HG03571 (cell line): Measurements from ENCODE around the gene HOXD12.

Source experiments
- ATAC-seq: cut with Tn5 transposase; IDR thresholded peaks from one replicate; pipeline ENCODE4 v1.9.1; 2021; ENCODE audit not compliant: unreplicated experiment

Gene HOXD12

DNA sequence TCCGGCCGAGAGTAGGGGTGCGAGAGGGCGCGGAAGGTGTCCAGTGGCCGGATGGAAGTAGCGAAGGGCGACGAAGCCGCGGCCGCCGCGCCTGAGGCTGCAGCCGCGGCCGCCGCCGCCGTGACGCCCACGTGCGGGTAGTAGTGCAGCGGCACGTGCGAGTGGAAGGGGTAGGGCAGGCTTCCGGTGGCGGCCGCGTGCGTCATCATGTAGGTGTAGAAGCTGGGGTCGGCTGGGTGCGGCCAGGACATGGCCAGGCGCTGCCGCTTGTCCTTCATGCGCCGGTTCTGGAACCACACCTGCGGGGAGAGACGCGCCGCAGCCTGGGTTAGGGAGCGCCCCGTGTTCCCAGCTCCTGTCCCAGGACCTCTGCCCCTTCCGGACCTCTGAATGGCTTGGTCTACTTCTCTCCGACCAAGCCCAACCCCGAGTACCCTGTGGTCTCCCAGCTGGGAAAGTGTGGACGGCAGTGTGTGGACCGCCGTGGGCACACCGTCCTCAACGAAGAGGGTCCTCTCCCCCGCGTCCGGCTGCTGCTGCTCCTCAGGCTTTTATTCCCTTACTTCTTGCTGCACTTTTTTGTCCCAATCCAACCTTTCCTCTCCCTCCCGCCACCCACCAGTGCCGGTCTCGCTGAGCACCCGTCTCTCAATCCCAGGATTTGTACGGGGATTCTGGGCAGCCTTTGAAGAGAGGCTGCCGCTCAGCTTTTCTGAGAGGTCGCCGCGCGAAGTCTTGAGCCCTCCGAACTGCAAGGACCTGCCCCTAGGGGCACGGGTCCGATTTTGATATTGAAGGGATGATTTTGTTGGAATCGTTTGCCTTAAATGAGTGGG lies 18.8 kb upstream of the HOXD12 start:
- no peak for ATAC-seq

DNA sequence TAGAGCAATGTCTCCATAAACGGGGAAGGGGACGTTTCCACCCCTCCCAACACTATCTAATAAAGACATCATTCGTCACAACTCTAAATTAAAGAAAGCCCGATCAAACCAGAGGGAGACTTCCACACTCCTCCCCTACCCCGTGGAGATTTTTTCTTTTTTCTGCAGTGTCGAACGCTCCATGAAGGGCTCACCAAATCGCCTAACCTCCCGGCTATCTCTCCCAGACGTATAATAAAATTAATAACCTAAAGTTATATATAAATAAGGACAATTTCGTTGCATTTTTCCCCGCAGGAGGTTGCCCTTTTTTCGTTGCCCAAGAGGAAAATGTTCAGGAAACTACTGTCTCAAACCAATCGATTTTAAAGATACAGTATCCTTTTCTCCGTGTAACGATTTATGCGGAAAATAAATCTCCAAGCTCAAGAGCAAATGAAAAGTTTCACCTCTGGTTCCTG lies 18.2 kb upstream of the HOXD12 start:
- no peak for ATAC-seq

DNA sequence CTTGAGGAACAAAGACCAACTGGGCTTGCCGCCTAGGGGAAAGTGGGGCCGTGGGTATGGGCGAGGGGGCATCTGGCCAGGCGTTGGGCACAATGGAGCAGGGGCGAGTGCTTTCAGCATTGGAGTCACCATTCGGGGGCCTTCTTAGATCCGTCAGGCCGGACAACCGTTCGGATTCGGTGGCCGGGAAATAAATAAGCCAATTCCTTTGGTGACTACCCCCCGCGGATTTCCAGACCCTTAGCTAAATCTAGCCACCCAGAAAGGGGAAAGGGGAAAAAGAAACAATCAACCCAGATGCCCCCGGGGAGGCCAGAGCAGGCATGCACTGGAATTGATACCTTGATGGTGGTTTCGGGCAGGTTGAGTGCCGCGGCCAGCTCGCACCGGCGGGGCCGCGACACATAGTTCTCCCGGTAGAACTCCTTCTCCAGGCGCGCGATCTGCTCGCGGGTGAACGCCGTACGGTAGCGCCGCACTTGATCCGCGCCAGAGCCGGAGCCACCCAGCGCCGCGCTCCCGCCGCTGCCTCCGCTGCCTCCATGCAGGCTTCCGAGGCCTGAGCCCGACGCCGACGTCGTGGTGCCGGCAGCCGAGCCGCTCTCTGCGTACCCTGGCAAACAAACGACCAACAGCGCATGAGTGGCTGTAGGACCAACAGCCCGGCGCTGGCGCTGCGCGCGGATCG lies 17.6 kb upstream of the HOXD12 start:
- no peak for ATAC-seq

DNA sequence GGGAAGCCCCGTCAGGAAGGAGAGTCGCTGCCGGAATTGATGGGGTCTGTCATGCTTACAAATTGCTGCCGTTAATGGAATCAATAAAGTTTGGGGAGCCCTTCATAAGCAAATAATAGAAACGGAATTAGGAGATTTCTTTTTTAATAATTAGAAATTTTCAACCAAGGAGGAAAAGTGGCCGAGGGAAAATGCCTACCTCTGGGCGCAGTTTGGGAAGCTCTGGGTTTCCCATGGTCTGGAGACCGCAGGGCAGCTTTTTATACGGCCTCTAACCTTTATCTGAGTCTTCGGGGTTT lies 17.1 kb upstream of the HOXD12 start:
- no peak for ATAC-seq

DNA sequence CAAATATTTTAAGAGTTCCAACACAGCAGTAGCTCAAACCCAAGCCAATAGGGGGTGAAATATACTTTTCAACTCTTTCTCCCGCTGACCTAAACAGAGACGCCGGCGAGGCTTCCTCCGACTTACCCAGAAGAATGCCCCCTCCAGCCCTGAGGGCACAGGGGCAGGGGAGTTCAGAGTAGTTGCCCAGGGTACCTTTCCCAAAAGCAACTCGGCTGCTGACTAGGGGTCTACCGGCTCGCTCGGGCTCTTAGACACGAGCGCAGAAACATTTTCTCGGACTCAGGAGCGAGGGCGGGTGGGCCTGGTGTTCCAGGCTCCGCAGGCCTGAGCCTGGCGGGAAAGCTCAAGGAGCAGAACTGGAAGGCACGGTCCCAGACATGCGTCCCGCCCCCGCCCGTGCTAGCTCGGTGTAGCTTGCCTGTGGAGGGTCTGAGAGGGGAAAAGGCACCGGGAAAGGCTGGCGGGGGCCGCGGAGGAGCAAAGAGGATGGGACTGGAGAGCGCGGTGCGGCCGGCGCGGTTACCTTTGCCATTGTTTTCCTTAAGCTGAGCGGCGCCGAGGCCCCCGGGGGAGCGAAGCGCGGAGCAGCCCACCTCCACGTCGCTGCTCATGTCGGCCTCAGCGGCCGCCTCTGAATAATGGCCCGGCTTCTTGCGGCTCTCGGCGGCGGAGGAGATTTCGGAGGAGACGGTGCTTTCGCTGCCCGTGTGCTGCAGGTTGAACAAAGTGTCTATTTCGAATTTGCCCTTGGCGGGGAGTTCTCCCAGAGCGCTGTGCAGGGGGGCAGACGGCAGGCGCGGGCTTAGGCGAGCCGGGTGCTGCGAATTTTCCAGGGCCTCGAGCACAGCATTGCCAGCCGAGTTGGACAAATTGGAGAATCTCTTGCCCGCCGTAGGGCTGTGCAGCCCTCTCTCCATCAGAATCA lies 16.5 kb upstream of the HOXD12 start:
- no peak for ATAC-seq

DNA sequence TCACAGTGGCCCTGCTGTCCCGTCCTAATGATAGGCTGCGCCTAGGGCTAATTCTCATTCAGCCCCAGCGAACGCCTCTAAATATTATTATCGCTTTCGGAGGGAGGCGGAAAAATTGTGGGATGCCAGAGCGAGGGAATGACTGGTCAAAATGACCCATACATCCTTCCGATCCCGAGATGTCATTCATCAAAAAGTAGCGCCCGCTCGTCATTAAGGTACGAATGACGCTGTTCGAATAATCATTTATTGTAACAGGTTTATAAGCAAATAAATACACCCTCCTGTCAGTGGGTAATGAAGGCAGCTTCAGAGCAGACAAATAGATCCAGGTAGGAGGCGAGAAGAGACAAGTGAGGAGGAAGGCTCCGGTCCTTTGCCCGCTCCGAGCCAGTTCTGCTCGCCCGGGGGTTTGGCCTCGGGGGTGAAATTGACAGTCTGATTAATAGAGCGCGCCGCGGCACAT lies 15.8 kb upstream of the HOXD12 start, which contains the start of gene EVX2:
Gene EVX2 (minus strand): TSS at position 167 of the 466 bp plus-strand sequence. CDS start 186 bp downstream, outside the sequence.
- no peak for ATAC-seq

DNA sequence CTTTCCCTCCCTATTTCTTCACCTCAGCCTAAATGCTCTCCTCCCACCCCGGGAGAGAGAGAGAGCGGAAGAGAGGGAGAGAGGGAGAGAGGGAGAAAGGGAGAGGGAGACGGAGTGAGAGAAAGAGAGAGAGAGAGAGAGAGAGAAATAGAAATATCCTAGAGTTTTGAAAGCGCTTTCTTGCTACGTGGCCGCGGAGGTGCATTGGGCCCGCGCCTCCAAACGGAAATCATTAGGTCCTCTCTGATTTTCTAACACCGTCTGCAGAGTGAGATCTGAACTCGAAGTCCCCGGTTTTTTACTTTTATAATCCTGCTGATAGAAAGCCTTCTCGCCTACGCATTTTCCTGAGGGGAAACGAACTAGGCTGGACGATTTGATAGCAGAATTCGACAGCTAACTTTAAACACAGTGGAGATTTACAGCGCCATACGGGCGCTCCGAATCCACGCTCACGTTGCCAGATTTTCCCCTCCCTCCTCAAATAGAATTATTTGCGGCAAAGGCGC lies 14.9 kb upstream of the HOXD12 start:
- no peak for ATAC-seq

DNA sequence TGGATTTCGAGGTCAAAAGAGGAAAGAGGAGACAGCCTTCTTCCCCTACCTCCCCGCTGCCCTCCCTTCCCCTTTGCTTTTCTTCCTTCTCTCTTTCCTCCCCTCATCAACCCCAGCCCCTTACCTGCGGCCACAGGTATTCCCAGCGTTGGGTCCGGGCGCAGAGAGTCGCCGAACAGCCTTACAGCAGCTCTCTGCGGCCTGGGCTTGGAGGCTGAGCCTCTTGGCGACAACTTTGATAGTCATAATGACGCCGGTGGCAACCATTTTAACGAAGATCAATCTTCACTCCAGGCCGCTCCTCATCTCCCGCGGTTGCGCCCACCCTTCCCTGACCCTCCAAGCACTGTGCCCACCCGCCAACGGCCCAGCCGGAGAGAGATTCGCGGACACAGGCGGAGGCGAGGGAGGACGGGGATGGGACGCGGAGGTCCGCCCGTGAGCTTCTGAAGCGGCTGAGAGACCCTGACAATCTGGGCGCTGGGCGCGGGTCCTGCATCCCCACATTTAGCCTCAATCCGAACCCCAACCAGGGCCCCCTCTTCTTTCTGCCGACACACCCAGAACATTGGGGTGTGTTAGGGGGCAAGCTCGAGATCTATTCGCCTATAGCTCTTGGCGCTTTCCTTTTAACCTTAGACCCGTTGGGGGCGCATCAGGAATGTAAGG lies 14.3 kb upstream of the HOXD12 start:
- no peak for ATAC-seq

DNA sequence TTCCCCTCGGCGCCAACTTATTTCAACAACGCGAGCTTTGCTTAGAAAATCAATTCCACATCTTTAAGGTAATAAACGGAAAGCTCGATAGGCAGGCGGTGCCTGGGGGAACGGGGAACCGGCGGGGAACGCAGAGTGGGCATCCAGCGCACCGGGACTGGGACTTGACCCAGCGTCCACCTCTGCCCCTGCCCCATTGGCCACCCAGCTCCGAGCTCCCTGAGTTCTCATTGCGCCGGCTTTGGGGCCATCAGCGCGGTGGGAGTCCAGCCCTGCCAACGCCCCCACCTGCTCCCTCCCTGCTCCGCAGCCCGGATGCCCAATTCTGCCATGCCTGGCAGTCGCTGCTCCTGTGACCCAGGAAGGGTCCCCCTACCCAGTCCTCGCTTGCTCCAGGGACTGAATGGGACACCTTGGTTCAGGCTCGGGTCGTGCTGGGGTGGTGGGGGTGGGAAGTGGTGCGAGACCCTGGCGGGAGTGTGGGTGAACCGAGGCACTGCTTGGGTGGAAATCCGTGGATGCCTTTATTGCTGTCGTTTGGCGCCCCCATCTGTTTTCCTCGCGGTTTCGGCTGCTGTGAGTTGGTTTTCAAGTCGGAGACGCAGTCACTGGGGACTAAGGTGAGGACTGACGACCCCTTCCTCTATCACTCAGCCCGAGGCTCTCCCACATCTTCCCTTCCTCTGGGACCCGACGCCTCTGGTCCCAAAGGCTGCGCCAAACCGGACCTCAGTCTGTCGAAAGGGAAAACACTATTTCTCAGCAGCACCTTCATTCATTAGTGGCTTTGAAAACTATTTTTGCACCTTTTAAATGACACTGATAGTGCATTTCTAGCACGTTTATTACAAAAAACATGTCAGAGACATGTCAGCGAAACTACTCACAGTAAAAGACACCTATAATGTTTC lies 13.5 kb upstream of the HOXD12 start:
- no peak for ATAC-seq

DNA sequence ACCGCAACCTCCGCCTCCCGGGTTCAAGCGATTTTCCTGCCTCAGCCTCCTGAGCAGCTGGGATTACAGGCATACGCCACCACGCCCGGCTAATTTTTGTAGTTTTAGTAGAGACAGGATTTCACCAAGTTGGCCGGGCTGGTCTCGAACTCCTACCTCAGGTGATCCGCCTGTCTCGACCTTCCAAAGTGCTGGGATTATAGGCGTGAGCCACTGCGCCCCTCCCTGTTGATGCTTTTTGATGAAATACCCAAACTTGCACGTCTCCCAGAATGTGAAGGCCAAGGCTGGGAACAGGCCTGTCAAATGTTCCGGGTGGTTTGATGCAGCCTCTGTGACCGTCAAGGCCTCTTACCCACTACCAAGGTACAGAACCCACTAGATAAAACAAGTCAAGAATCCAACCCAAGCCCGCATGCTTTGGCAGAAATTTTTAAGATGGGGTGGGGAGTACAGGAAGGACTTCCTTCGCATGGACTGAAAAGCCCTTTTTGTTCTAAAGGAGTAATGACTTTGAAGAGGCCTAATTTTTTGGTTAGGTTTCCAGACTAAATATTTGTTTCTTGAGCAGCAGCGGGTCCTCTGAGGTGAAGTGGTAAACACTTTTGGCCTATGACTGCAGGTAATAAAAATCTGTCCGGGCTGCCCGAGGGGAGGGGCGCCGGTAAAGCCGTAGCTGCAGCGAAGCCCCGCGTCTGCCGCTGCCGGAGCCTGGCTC lies 12.1 kb upstream of the HOXD12 start:
- no peak for ATAC-seq

DNA sequence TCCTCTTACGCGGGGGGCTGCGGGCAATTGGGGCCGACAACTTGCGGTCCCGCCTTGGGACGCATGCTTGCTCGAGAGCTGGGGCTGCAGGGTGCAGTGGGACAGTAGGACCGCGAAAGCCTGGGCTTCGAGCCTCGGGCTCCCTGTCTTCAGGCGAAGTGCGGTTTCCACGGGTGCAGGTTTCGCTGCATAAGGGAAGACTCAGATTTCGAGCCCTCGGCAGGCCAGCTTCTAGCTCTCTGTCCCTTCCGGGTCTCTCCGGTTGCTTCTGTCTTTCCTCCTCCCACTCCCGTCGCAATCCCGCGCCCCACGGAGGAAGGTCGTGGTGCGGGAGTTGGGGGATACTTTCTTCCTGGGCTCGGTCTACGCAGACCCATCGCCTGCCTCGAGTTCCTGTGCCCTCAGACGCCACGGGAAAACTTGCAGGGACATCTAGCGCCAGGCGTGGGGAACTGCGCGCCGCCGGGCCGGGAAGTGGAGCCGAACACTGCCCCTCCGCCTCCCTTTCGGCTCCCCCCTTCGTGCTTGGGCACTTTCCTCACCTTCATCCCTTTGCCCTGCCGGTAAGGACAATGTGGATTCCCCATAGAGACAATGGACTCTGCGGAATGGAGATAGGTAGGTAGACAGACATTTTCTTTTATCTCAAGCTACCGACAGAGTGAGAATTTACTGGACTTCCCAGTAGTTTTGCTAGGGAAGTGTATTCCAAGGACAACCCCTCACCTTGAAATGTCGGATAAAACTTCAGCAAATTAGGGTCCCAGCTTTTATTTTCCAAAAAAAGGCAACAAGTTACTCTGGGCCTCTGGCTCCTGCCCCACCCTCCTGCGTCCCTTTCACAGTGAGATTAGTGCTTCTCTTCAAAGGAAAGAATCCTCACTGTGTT lies 11.3 kb upstream of the HOXD12 start:
- no peak for ATAC-seq

DNA sequence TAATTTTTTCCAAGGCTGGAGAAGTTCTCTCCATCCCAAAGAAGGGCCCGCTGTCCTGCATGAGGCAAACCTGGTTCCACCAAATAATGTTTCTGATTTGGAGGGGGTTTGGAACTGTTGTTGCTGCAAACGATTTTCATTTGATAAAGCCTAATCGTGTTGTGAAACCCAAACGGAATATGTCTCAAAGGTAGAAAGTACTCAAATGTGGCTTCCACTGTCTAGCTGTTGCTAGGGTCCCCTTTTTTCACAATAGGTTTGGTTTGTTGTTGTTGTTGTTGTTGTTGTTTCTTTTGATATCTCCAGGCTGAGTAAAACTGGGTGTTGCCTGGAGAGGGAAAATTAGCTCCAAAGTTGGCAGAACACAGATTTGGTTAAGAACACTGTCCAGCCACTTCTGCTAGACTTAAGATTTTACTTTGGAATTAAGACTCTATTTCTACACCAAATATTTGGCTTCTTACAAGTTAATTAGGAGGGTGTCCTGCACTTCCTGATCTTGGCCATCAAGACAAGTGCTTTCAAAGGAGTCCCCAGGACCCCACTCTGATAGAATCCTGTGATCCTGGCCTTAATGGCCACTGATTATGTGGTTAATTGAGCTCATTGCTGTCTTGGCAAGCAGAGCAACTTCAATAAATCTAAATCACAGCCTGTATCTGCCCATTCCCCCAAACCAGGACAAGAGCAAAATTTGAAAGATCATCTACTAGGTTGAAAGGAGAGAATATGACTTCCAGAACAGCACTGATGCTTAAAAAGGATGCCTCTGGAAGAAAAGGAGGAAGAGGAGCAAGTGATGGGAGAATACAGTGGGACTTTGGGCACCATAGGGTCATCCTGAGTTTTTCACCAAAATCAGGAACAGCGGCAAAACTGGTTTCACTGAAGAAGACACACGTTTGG lies 10.4 kb upstream of the HOXD12 start:
- no peak for ATAC-seq

DNA sequence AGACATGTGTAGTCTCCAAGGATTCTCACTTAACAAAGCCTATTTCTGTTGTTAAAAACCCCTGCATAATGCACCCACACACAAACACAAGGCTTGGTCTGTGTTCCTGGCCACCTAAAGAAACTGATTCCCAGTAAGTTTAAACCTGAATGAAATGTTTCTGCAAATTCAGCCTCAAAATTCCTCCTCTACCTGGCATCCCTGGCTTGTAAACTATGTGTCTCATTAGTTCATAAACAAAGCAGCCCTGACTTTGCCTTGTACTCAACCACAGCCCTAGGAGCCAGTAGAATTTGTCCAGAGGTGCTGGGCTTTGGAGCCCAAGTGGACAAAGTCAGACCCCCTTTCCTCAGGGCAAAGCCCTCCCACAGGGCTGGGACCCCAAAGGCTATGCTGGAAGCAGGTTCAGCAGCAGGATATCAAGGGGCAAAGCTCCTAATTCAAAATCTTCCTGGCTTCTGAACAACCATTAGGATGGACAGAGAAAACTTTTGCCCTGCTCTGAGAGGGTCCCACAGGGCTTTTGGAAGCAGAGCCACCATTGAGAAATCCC lies 9.7 kb upstream of the HOXD12 start:
- no peak for ATAC-seq

DNA sequence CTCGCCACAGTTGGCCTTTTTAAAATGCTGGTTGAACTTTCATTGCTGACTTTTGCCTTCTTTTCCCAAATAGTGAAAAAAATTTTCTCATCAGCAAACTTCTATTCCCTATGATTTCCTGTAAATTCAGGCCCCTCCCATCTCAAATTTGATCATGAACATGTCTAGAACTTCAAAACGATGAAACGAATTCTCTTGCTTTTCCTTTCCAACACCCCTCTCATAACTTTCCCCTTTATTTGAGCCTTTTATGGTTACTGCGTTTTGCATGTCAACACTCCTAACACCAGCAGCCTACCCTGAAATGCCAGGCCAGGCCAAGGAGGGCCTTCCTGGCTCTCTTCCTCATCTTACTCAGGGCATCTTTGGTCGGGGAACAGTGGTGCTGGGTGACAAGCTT lies 8.7 kb upstream of the HOXD12 start:
- no peak for ATAC-seq

DNA sequence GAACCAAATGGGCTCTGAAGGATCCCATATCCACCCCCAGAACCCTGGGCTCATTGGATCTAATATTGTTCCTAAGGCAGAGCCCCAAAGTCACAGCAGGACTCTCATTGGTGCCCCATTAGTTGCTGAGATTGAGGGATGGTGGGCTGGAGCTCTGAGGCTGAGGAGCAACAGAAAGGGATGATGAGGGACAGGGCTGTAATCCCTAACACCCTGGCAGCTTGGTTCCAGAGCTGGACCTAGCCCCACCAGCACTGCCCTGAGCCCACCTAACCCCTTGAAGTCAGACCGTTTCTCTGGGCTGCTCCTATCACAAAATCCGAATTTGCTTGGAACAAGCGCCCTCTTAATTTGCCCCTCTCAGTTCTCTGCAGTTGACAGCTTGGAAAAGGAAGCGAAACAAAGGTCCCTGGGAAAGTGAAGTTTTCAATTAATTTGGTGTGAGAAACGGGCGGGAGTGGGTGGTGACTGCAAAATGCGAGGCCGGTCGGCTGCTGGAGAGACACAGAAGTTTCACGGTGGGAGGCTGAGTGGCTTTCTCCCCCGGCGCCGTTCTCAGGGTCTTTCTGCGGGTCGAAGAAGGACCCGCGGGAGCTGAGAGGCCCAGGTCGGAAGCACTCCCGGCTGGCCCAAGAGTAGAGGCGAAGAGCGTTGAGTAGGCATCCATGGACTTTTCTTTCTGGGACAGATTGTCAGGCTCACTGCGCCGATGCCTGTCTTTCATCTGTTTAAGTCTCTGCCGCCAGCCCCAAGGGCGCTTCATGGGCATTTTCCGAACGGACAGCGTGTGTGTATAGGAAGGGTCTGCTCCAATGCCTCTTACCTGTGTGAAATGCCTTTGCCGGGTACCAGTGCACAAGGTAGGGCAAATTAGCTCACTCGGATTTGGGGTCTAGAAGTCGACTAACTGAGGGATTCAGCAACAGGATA lies 8.0 kb upstream of the HOXD12 start:
- ATAC-seq: no peak
